ENCODE measurements around the gene ERBB4.
A peak's percentile ranks its signal among the peaks of the same experiment; 100 is the strongest.
"Not testable (repeated sequence)": the region's sequence is repeated elsewhere in the genome, so short reads cannot be mapped to it uniquely, and the experiment has no call there.

Gene ERBB4

DNA sequence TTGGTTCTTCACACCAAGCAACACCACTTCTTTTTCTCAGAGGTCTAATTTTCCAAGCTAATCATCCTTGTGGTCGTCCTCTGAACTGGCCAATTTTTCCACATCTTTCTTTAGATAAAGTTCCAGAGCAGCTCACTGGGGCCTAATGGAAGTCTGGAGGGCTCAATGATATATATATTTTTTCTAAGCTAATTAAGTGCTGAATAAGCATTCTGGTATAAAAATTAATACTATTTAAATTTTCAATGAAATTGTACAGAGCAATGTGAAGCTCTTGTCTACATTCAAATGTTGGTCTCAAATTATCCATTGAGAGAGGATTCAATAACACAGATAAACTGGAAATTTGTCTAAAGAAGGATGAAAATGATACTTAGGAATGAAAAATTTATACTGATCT lies 866.6 kb downstream of the ERBB4 start:
- no peak overlapping the region for H3K4me3 Mint-ChIP-seq
- ATAC-seq: no peak
- H3K36me3 Mint-ChIP-seq: no peaks in the 10 kb centered on the region
- DNase-seq (ENCODE audit: low spot score in 2 of 2): no peak
- H3K9me3 Mint-ChIP-seq: peaks cover 3% of the 10 kb centered on the region
- H3K27ac Mint-ChIP-seq: no peak overlapping the region
- H3K4me1 Mint-ChIP-seq: no peaks in the 10 kb centered on the region

DNA sequence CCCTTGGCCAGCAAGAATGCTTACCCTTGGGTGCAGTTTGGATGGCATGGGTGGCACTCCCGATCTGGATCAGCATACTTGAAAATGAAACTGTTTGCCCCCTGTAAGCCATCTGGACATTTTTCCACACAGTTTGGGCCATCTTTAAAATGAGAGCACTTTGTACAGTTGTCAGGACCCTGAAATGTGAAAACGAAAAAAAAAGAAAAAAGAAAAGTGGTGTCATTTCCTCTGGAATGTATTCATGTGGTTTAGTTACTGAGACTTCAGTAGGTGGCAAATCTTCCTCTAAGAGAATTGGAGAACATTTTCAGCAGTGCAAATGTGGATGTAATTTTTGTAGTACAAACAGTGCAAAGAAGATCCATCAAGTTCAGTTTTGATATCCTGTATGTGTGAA lies 873.3 kb downstream of the ERBB4 start:
- Mint-ChIP-seq H3K4me3 (no peak overlapping the region), H3K9me3 (peaks cover 9% of the 10 kb centered on the region), H3K27ac (no peak overlapping the region), H3K36me3 (no peaks in the 10 kb centered on the region), H3K4me1 (no peaks in the 10 kb centered on the region)
- ATAC-seq: no peak
- DNase-seq (ENCODE audit: low spot score in 2 of 2): no peak

DNA sequence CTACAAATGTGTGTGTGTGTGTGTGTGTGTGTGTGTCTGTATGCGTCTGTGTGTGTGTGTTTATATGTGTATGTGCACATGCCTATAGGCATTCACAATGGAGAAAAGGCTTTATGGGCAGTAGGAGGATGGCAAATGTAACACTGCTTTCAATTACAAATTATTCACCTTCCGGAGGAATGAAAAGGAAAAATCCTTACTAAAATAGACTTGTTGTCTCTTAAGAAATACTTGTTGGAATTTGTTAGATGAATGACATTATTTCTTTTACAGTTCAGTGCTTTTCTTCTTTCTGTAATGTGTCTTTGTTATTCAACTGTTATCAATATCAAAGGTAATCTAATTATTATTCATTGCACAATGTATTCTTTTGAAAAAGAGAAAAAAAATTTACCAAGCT lies 874.3 kb downstream of the ERBB4 start:
- Mint-ChIP-seq H3K4me3 (no peak overlapping the region), H3K27ac (no peak overlapping the region), H3K4me1 (no peaks in the 10 kb centered on the region), H3K36me3 (no peaks in the 10 kb centered on the region), H3K9me3 (peaks cover 14% of the 10 kb centered on the region)
- ATAC-seq: no peak
- no peak for DNase-seq (ENCODE audit: low spot score in 2 of 2)

DNA sequence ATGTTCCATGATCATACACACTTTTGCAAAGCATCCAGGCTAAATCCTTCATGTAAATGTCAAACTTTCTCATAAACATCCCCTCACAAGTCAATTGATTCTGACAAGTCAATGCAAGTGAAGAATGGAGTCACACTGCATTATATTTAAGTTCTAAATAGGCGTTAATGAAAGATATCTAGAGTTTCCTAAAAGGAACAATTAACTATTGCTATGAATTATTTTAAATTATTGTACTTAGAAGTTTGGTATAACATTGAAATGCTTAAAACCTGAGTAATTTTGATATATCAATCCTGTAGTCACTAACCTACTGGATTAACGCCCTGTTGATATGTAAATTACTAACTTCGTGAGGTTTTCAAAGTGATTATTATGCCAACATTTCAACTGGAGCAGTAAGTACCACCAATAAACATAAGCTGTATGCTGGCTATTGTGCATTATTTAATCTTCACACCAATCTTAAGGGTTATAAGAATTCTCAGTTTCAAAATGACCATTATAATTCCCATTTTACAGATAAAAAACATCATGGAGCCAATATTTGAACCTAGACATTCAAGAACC lies 884.3 kb downstream of the ERBB4 start:
- H3K36me3 Mint-ChIP-seq: no peaks in the 10 kb centered on the region
- no peak overlapping the region for H3K4me3 Mint-ChIP-seq
- H3K4me1 Mint-ChIP-seq: no peaks in the 10 kb centered on the region
- no peak overlapping the region for H3K27ac Mint-ChIP-seq
- no peak for ATAC-seq
- no peak for DNase-seq (ENCODE audit: low spot score in 2 of 2)
- H3K9me3 Mint-ChIP-seq: no peaks in the 10 kb centered on the region

DNA sequence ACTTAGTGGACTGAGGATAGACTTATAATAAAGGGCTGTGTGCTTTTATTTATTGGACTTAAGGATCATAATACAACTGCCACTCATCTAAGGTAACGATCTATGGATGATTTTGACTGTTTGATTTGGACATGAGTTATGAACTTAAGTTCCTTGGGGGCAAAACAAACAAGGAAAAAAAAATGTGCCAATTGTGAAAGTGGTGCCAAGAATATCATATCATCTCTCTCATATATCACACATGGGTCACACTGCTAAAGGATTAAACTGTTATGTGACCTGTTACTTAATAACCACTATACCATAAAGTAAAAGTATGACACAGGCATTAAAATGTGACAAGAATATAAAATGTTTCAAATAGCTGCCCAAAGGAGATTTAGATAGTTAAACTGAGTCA lies 886.3 kb downstream of the ERBB4 start:
- Mint-ChIP-seq H3K4me3 (no peak overlapping the region), H3K4me1 (no peaks in the 10 kb centered on the region), H3K36me3 (no peaks in the 10 kb centered on the region), H3K27ac (no peak overlapping the region), H3K9me3 (peaks cover 3% of the 10 kb centered on the region)
- ATAC-seq (no peak), DNase-seq (ENCODE audit: low spot score in 2 of 2) (no peak)

DNA sequence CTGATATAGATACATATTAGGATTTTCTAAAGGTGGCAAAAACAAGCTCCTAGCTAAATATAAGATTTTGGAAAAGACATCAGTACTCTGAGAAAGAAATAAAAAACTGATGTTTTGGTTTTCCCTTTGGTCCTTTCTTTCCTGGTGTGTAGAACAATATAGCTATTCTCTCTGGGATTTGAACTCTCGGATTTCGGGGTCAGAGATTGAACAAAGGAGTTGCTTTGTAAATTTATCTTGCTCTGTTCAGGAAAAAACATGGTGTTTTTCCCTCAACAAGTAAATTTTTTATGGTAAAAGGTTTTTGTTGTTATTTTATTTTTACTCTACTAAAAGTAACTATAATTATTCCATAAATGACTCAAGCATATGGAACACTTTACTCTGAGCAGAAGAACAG lies 889.3 kb downstream of the ERBB4 start:
- ATAC-seq (no peak), DNase-seq (ENCODE audit: low spot score in 2 of 2) (no peak)
- Mint-ChIP-seq H3K27ac (no peak overlapping the region), H3K4me1 (no peaks in the 10 kb centered on the region), H3K36me3 (no peaks in the 10 kb centered on the region), H3K9me3 (peaks cover 7% of the 10 kb centered on the region), H3K4me3 (no peak overlapping the region)

DNA sequence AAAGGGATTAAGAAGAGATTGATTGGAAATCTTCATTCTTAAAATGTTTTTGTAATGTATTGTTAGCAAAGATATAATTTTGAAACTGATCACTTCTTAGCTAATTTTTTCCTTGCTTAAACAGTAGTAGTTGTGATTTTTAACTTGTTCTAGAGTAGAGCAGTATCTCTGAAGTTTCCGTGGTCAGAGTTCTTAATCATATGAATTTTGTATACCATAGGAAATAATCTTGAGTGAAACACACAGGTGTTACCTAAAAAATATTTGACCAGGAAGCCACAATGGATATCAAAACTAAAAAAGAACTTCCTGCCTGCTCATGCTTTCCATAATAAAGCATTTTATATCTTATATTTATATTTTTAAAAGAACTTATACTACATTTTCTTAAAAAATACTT lies 907.1 kb downstream of the ERBB4 start:
- Mint-ChIP-seq H3K4me3 (no peak overlapping the region), H3K27ac (no peak overlapping the region), H3K4me1 (no peaks in the 10 kb centered on the region), H3K36me3 (no peaks in the 10 kb centered on the region), H3K9me3 (peaks cover 5% of the 10 kb centered on the region)
- no peak for DNase-seq (ENCODE audit: low spot score in 2 of 2)
- ATAC-seq: no peak

DNA sequence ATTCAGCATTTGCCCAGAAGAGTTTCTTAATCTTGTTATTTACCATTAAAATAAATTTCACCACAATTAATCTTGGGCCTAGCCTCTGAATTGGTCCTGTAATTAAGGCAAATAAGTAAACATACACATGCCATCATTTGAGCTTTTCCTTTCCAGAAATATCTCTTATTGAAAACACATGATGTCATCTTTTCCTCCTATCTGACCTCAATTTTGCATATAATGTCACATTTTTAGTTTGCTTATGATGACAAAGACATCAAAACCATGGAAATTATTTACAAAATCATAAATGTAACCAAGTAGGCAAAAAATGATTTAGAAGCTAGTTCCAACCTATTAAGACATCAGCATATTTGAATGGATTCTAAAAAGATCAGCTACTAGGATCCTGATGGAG lies 915.5 kb downstream of the ERBB4 start:
- ATAC-seq: no peak
- no peak overlapping the region for H3K4me3 Mint-ChIP-seq
- peaks cover 3% of the 10 kb centered on the region for H3K9me3 Mint-ChIP-seq
- H3K4me1 Mint-ChIP-seq: no peaks in the 10 kb centered on the region
- no peaks in the 10 kb centered on the region for H3K36me3 Mint-ChIP-seq
- H3K27ac Mint-ChIP-seq: no peak overlapping the region
- no peak for DNase-seq (ENCODE audit: low spot score in 2 of 2)

DNA sequence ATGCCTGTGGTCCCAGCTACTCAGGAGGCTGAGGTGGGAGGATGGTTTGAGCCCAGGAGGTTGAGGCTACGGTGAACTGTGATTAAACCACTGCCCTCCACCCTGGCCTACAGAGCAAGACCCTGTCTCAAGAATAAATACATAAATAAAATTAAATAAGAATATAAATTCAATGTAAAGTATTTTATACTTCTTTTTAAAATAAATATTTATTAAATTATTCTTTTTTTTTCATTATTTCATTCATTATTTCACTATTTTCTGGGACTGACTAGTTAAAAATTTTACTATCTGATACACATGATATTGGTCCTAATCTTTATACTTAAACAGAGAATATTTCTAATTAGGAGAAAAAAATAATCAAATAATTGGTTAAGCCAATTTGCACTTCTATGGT lies 917.6 kb downstream of the ERBB4 start:
- H3K4me1 Mint-ChIP-seq: no peaks in the 10 kb centered on the region
- no peaks in the 10 kb centered on the region for H3K36me3 Mint-ChIP-seq

DNA sequence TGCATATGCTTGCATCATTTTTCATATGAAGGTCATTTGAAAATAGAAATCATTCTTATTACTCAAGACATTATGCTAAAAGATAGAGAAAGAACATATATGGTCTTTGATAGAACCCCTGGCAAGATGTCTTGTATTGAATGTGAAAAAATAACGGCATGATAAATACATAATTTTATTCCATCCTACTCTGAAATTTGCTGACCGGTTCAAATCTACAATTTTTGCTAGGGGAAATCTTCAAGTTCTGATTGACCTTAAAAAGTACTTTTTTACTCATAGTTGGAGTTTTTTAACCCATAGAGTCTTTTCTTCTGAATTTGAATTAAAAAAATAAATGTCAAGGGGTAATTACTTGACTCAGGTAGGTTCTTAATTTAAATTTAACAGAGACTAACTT lies 920.8 kb downstream of the ERBB4 start:
- Mint-ChIP-seq H3K4me1 (no peaks in the 10 kb centered on the region), H3K4me3 (no peak overlapping the region)
- ATAC-seq: no peak

More for the DNA sequence above, 917.6 kb downstream of the ERBB4 start:
- DNase-seq (ENCODE audit: low spot score in 2 of 2) (no peak), ATAC-seq (no peak)
- Mint-ChIP-seq H3K27ac (no peak overlapping the region), H3K9me3 (peaks cover 3% of the 10 kb centered on the region), H3K4me3 (no peak overlapping the region)

DNA sequence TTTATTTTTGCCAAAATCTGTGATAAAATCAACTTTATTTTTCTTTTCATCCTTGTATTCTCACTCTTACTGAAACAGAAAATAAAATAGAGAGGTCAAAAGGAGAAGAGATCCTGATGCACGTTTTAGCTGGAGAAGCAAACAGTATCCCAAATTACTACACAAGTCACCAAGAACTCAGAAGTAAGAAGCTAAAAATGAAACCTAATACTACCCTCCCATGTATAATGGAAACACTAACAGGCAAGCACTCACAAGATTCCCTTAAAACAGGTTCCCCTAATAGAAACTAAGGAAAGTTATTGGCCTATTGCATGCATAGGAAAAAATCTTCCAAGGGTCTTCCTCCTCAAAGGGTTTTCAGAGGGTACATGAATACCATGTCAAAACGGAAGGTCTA lies 927.0 kb downstream of the ERBB4 start:
- ATAC-seq: no peak
- Mint-ChIP-seq H3K27ac (peak overlapping the region; percentile 72), H3K9me3 (peaks cover 7% of the 10 kb centered on the region), H3K4me3 (peak overlapping the region; percentile 55), H3K36me3 (no peaks in the 10 kb centered on the region), H3K4me1 (no peaks in the 10 kb centered on the region)
- DNase-seq (ENCODE audit: low spot score in 2 of 2): no peak

More for the DNA sequence above, 920.8 kb downstream of the ERBB4 start:
- peaks cover 5% of the 10 kb centered on the region for H3K9me3 Mint-ChIP-seq
- H3K36me3 Mint-ChIP-seq: no peaks in the 10 kb centered on the region
- no peak overlapping the region for H3K27ac Mint-ChIP-seq
- DNase-seq (ENCODE audit: low spot score in 2 of 2): no peak

DNA sequence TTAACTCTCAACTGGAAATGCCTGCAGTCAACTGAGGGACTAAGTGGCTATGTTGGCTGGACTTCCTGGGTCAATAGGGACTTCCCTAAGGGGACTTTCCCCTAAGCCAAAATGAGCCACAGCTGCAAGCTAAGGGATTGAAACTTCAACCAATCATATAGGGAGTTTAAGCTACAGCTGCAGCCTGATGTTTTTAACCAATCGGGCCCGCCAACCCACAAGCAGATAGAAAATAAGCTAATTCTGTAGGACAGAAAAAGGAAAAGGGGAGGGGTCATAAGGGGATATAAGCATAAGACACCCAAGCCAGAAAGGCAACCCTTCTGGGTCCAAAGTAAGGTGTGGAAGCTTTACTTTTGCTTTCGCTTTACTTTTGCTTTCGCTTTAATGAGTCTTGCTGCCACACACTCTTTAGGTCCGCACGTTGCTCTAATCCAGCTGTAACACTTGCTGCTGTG lies 927.5 kb downstream of the ERBB4 start:
- Mint-ChIP-seq H3K4me1 (no peaks in the 10 kb centered on the region), H3K36me3 (no peaks in the 10 kb centered on the region), H3K27ac (peak overlapping the region; percentile 72), H3K9me3 (peaks cover 7% of the 10 kb centered on the region), H3K4me3 (peak overlapping the region; percentile 55)
- ATAC-seq (peak; percentile 76), DNase-seq (ENCODE audit: low spot score in 2 of 2) (no peak)

DNA sequence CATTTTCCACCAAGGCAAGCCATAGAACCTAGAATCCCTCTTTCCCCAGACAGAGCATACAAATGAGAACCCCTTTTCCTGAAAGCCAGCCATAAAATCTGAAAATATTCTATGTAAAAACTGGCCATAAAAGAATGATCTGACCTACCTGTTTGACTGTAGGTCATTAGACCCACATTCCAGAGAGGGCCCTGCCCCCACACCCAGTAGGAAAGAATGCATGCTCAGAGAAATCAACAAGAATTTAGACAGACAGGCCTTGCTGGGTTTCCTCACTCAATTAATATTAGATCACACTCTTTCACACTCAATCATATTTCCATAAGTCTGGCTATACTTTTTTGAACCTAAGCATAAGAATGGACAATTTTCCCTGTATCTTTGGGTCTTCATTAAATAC lies 929.5 kb downstream of the ERBB4 start:
- H3K4me1 Mint-ChIP-seq: no peaks in the 10 kb centered on the region
- H3K4me3 Mint-ChIP-seq: no peak overlapping the region
- ATAC-seq (no peak), DNase-seq (ENCODE audit: low spot score in 2 of 2) (no peak)
- H3K36me3 Mint-ChIP-seq: no peaks in the 10 kb centered on the region
- peaks cover 7% of the 10 kb centered on the region for H3K9me3 Mint-ChIP-seq
- H3K27ac Mint-ChIP-seq: no peak overlapping the region

DNA sequence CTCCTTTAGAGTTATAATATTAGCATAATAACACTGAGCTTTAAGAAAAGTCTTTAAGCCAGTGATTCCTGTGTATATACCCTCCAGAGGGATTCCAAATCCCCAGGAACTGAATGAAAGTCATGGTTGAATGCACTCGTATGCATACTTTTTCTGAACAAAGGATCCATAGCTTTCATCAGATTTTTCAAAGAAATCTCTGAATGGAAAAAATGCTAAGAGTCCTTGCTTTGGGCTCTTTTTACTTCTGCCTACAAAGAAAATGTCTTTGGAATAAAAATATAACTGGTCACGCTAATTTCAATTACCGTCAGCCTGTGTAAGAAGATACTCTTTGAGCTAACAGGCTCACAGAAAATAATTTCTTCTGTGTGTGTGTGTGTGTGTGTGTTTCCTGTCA lies 939.5 kb downstream of the ERBB4 start:
- Mint-ChIP-seq H3K4me3 (no peak overlapping the region), H3K36me3 (no peaks in the 10 kb centered on the region)

DNA sequence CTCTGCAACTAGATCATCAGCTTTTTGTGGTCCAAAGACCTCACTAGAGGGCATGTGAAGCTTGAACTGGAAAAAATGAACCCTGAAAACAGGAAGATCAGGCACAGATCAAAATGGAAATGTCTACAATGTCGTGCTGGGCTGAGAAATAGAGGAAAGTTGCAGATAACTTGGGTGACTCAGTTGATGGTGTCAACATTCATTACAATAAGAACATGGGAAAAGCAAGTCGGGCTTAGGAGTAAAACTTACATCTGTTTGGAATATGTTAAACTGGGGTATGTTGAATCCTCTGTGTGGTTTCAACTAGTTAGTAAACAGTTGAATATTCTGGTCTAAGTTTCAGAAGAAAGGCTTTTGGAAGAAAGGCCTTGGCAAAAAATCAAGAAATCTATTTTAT lies 940.4 kb downstream of the ERBB4 start:
- peaks cover 4% of the 10 kb centered on the region for H3K9me3 Mint-ChIP-seq

More for the DNA sequence above, 939.5 kb downstream of the ERBB4 start:
- Mint-ChIP-seq H3K4me1 (no peaks in the 10 kb centered on the region), H3K27ac (no peak overlapping the region), H3K9me3 (peaks cover 4% of the 10 kb centered on the region)
- ATAC-seq (no peak), DNase-seq (ENCODE audit: low spot score in 2 of 2) (no peak)

DNA sequence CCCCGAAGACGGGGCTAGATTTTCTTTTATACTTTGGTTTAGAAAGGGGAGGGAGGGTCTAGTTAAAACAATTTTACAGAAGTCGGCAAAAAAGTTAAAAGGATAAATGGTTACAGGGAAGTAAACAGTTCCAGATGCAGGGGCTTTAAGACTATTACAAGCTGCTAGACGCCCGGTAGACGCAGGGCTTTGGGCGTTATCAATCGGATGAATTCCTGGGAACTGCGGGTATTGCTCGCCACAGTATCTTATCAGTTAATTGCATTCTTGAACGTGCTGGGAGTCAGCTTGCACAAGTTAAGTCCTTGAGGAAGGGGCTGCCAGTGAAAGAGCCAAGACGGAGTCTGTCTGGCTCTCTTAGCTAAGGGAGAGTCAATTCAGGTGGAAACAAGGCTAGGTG lies 946.6 kb downstream of the ERBB4 start:
- ATAC-seq, H3K4me3 Mint-ChIP-seq: not testable (repeated sequence)

More for the DNA sequence above, 940.4 kb downstream of the ERBB4 start:
- Mint-ChIP-seq H3K4me1 (no peaks in the 10 kb centered on the region), H3K36me3 (no peaks in the 10 kb centered on the region), H3K27ac (no peak overlapping the region), H3K4me3 (no peak overlapping the region)
- ATAC-seq (no peak), DNase-seq (ENCODE audit: low spot score in 2 of 2) (no peak)

DNA sequence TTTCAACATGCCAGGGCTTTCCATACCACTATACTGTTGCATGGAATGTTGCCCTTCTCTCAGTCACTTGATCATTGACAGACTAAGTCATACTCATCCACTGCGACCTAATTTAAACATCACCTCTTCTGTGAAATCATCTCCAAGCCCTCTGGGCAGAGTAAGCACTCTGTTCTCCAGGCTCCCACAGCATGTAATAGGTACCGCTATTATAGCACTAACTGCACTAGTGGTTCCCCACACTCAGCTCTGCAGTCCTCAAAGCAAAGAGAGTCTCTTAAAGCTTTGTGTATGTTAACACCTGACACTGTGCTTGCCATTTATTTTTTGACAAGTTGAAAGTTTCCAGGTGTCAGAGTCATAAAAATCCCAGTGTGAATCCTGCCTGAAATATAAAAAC lies 947.2 kb downstream of the ERBB4 start:
- no peak overlapping the region for H3K27ac Mint-ChIP-seq
- DNase-seq (ENCODE audit: low spot score in 2 of 2) (no peak), ATAC-seq (no peak)
- H3K4me1 Mint-ChIP-seq: no peaks in the 10 kb centered on the region
- peaks cover 3% of the 10 kb centered on the region for H3K9me3 Mint-ChIP-seq
- H3K36me3 Mint-ChIP-seq: no peaks in the 10 kb centered on the region
- H3K4me3 Mint-ChIP-seq: no peak overlapping the region

More for the DNA sequence above, 946.6 kb downstream of the ERBB4 start:
- DNase-seq (ENCODE audit: low spot score in 2 of 2); H3K27ac Mint-ChIP-seq; H3K36me3 Mint-ChIP-seq; H3K9me3 Mint-ChIP-seq; H3K4me1 Mint-ChIP-seq: not testable (repeated sequence)
